ENCODE measurements around the gene SLC29A4. TPM values are rescaled to one million over a fixed set of nuclear protein-coding genes. Genes with fewer than 3 reads are reported as not detected.
"Not testable (repeated sequence)": the region's sequence is repeated elsewhere in the genome, so short reads cannot be mapped to it uniquely, and the experiment has no call there.

SLC29A4 gene
- total and polyA plus RNA-seq, 2 of the 13 experiments (the other 11 are each of a cell fraction or from before 2014, with no cell fraction given) = 29.7 to 31.7 TPM

GRCh38 chr7:5263066-5263465 is 19.7 kb upstream of the SLC29A4 start:
- H4K20me1 ChIP-seq (ENCODE audit: insufficient read depth, low read length); H3K79me2 ChIP-seq (ENCODE audit: insufficient read depth, low read length); H3K27ac ChIP-seq (ENCODE audit: extremely low read length, insufficient read depth, low read length); CTCF ChIA-PET (ENCODE audit: low intra/inter-chr PET ratio, low total read pairs); FAIRE-seq; H3K9ac ChIP-seq (ENCODE audit: insufficient read depth, low read depth, low read length); intact Hi-C loops (cut with micrococcal nuclease; ENCODE audit: unreplicated experiment); ATAC-seq; H2AFZ ChIP-seq (ENCODE audit: low read length); BruUV-seq (replicated peaks); H3K4me3 ChIP-seq (replicated peaks in 1 of 3; ENCODE audit: insufficient read depth in 1 of 3, low read depth in 2 of 3, low read length in 3 of 3); DNase-seq (ENCODE audit: low spot score); POLR2A ChIA-PET; H3K9me3 ChIP-seq (ENCODE audit: low read length); in situ Hi-C loops (cut with HindIII; ENCODE audit: extremely low pct_ligation_motif_present, low pct_unique_long_range_greater_than_20kb); H3K4me2 ChIP-seq (ENCODE audit: low read depth, low read length); H3K36me3 ChIP-seq (replicated peaks in 1 of 2; ENCODE audit: control insufficient read depth in 1 of 2, insufficient read depth in 2 of 2, low read length in 2 of 2): not testable (repeated sequence)
- peaks cover 0 to 11% of the 10 kb centered on the region in 2 experiments; a peak in 2 of 5 replicates for H3K27me3 ChIP-seq (ENCODE audit: control insufficient read depth in 1 of 2, insufficient read depth in 2 of 2, low read length in 2 of 2)
- peaks cover 23% of the 10 kb centered on the region for H3K4me1 ChIP-seq (ENCODE audit: insufficient read depth, low read length)
- 31% methylated on average over 9 of the region's 10 CpGs for WGBS (ENCODE audit: low lambda C conversion rate)

DNA sequence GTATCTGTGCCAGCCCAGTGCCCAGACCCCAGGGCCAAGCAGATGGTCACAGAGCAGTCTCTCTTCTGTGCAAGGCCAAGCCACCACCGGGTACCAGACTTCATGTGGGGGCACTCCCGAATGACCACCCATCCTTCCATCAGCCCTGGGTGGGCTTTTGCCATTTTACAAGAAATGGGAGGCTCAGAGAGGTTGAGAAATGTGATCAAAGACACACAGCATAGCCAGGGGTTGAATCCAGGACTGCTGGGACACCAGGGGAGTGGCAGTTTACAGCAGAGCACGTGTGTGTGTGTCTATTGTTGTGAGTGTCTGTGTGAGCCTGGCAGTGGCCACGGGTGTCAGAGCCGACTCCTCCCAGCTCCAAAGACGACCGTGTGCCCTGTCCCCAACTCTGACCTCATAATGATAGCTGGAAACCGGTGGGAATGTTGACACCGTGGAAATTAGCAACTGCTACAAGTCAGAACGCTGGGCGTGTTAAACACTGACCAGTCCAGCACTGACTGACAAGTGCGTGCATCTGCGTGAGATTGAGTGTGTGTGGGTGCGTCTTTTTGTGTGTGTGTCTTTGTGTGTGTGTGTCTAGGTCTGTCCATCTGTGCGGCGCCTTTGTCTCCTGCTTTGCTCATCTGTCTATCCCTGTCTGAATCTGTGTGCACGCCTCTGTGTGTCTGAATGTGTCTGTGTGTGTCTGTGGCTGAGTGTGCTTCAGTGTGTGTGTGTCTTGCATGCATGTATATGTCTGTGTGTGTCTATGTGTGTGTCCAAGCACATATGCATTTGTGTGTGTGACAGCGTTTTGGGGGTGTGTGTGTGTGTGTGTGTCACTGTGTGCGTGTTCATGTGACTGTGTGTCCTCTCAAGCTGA is 17.2 kb upstream of the SLC29A4 start:
- Histone ChIP-seq H3K36me3 (replicated peaks in 1 of 2; ENCODE audit: control insufficient read depth in 1 of 2, insufficient read depth in 2 of 2, low read length in 2 of 2) (no peaks in the 10 kb centered on the region), H3K4me2 (ENCODE audit: low read depth, low read length) (no peak overlapping the region), H4K20me1 (ENCODE audit: insufficient read depth, low read length) (no peaks in the 10 kb centered on the region), H3K9me3 (ENCODE audit: low read length) (no peaks in the 10 kb centered on the region), H3K27me3 (ENCODE audit: control insufficient read depth in 1 of 2, insufficient read depth in 2 of 2, low read length in 2 of 2) (peaks cover 0 to 11% of the 10 kb centered on the region in 2 experiments; a peak in 2 of 5 replicates), H3K79me2 (ENCODE audit: insufficient read depth, low read length) (no peaks in the 10 kb centered on the region), H2AFZ (ENCODE audit: low read length) (no peak overlapping the region), H3K4me1 (ENCODE audit: insufficient read depth, low read length) (peaks cover 5% of the 10 kb centered on the region), H3K9ac (ENCODE audit: insufficient read depth, low read depth, low read length) (no peak overlapping the region), H3K27ac (ENCODE audit: extremely low read length, insufficient read depth, low read length) (no peak overlapping the region), H3K4me3 (replicated peaks in 1 of 3; ENCODE audit: insufficient read depth in 1 of 3, low read depth in 2 of 3, low read length in 3 of 3) (no peak overlapping the region)
- intact Hi-C loops (cut with micrococcal nuclease; ENCODE audit: unreplicated experiment) = no loop called here
- DNase-seq (ENCODE audit: low spot score) (no peak), FAIRE-seq (no peak), ATAC-seq (peak; percentile 19; the same call in 2 of the 3 replicates)
- peak; percentile 96 for TF ChIP-seq ZNF768 (CRISPR knock-in tag; IDR thresholded peaks at IDR 0.05)
- TF ChIP-seq ZMYM3 (CRISPR knock-in tag; IDR thresholded peaks at IDR 0.05) = peak; percentile 32; the same call in 1 of the 2 replicates
- peak; percentile 43; the same call in 1 of the 2 replicates for TF ChIP-seq ZNF646 (CRISPR knock-in tag; IDR thresholded peaks at IDR 0.05)
- TF ChIP-seq KAT7 (CRISPR knock-in tag; IDR thresholded peaks at IDR 0.05; ENCODE audit: borderline replicate concordance) = no peak
- 36% methylated on average over 12 of the region's 19 CpGs for WGBS (ENCODE audit: low lambda C conversion rate)
- CTCF ChIA-PET (ENCODE audit: low intra/inter-chr PET ratio, low total read pairs) = no interaction called here
- POLR2A ChIA-PET = no interaction called here
- no TSS peak for BruUV-seq (replicated peaks)
- in situ Hi-C loops (cut with HindIII; ENCODE audit: extremely low pct_ligation_motif_present, low pct_unique_long_range_greater_than_20kb) = no loop called here
